ENCODE results near the gene SIN3A. TPM values are rescaled to one million over a fixed set of nuclear protein-coding genes. Genes with fewer than 3 reads are reported as not detected.

Gene SIN3A
- total RNA-seq, 1 donor from 2014 or later = 86.6 TPM

DNA sequence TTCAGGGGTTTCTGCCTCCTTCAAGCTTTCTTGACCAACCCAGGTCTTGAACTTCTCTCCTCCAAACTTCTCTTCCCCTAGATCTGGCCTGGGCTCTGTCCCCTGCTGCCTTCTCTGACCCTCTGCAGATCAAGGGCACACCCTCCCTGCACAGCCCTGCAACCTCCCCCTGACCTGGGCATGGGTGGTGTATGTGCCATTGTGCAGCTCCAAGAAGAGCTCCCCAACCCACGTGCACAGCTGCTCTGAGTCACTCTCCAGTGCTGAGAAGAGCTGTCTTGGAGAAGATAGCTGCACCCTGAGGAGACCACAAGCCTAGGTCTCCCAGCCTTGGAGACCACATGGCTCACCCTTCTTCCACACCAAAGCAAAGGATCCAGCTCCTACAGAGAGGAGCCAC, 91.1 kb downstream of the SIN3A start:
- no peak for TF ChIP-seq CTCF (IDR thresholded peaks at IDR 0.05; ENCODE audit: unreplicated experiment)
- H3K4me3 Mint-ChIP-seq = no peak overlapping the region
- H3K4me1 Mint-ChIP-seq = no peaks in the 10 kb centered on the region
- H3K36me3 Mint-ChIP-seq = peaks cover 3% of the 10 kb centered on the region
- no peak for DNase-seq (ENCODE audit: low spot score in 2 of 2, unreplicated experiment in 2 of 2)
- H3K27me3 Mint-ChIP-seq (ENCODE audit: low read depth) = no peaks in the 10 kb centered on the region
- H3K27ac Mint-ChIP-seq = no peak overlapping the region
- H3K9me3 Mint-ChIP-seq = no peaks in the 10 kb centered on the region

- DNase-seq (ENCODE audit: low spot score in 2 of 2, unreplicated experiment in 2 of 2) = no peak
- Mint-ChIP-seq H3K9me3 (no peaks in the 10 kb centered on the region), H3K27ac (no peak overlapping the region), H3K36me3 (peaks cover 3% of the 10 kb centered on the region), H3K27me3 (ENCODE audit: low read depth) (no peaks in the 10 kb centered on the region), H3K4me3 (no peak overlapping the region), H3K4me1 (no peaks in the 10 kb centered on the region)
- TF ChIP-seq CTCF (IDR thresholded peaks at IDR 0.05; ENCODE audit: unreplicated experiment) = no peak
Observed at GRCh38 chr15:75359537-75360250, 91.8 kb downstream of the SIN3A start.

- H3K4me1 Mint-ChIP-seq = no peaks in the 10 kb centered on the region
- no peak for DNase-seq (ENCODE audit: low spot score in 2 of 2, unreplicated experiment in 2 of 2)
- TF ChIP-seq CTCF (IDR thresholded peaks at IDR 0.05; ENCODE audit: unreplicated experiment) = no peak
- H3K27me3 Mint-ChIP-seq (ENCODE audit: low read depth) = no peaks in the 10 kb centered on the region
- H3K27ac Mint-ChIP-seq = no peak overlapping the region
- H3K4me3 Mint-ChIP-seq = no peak overlapping the region
- peaks cover 1% of the 10 kb centered on the region for H3K36me3 Mint-ChIP-seq
- H3K9me3 Mint-ChIP-seq = no peaks in the 10 kb centered on the region
Observed at GRCh38 chr15:75358771-75359536, 92.5 kb downstream of the SIN3A start.

GRCh38 chr15:75357976-75358673, 93.4 kb downstream of the SIN3A start:
- Mint-ChIP-seq H3K27me3 (ENCODE audit: low read depth) (no peaks in the 10 kb centered on the region), H3K27ac (no peak overlapping the region), H3K4me3 (no peak overlapping the region), H3K36me3 (peaks cover 1% of the 10 kb centered on the region), H3K9me3 (no peaks in the 10 kb centered on the region), H3K4me1 (no peaks in the 10 kb centered on the region)
- no peak for TF ChIP-seq CTCF (IDR thresholded peaks at IDR 0.05; ENCODE audit: unreplicated experiment)
- DNase-seq (ENCODE audit: low spot score in 2 of 2, unreplicated experiment in 2 of 2) = no peak

- Mint-ChIP-seq H3K27ac (no peak overlapping the region), H3K36me3 (peaks cover 1% of the 10 kb centered on the region), H3K9me3 (no peaks in the 10 kb centered on the region), H3K4me1 (no peaks in the 10 kb centered on the region), H3K4me3 (no peak overlapping the region), H3K27me3 (ENCODE audit: low read depth) (no peaks in the 10 kb centered on the region)
- TF ChIP-seq CTCF (IDR thresholded peaks at IDR 0.05; ENCODE audit: unreplicated experiment) = no peak
- no peak for DNase-seq (ENCODE audit: low spot score in 2 of 2, unreplicated experiment in 2 of 2)
Observed at GRCh38 chr15:75356517-75356916, 95.0 kb downstream of the SIN3A start.

All from mesothelial cell of epicardium (in vitro differentiated cells).